B cell (primary cell): ENCODE data around the gene WASL. TPM values are rescaled to one million over a fixed set of nuclear protein-coding genes. Genes with fewer than 3 reads are reported as not detected.

ENCODE experiments used
- ATAC-seq: fragments of 200-7000 bp; cut with Tn5 transposase; one replicate; pipeline ENCODE4 v1.10.0; 2021; ENCODE audit warnings: low read depth, mild to moderate bottlenecking, moderate number of reproducible peaks, moderate library complexity
- CTCF ChIA-PET: fragments of 350-600 bp; sonication (Branson Sonifier 250); formaldehyde crosslinking; loops from one replicate; lab custom pipeline; 2021; ENCODE audit warnings: antibody characterized with exemption, inconsistent platforms; lab: Charles Lee
- POLR2A ChIA-PET: fragments of 350-600 bp; sonication (Branson Sonifier 250); formaldehyde crosslinking; loops from one replicate; lab custom pipeline; 2021; ENCODE audit warnings: antibody characterized with exemption; lab: Charles Lee
- DNase-seq: peaks from one replicate; pipeline ENCODE4 v3.0.0; 2013
- H2AFZ ChIP-seq: 2 replicates; pipeline ENCODE4 v1.6.1; 2012; ENCODE audit warnings: mild to moderate bottlenecking, low read depth, low read length; ENCODE audit not compliant: insufficient read depth, poor library complexity, severe bottlenecking
- H3K27ac ChIP-seq, 2 donors: 1 replicate in 1 of 2; 2 replicates in 1 of 2; pipeline ENCODE4 v1.5.1; 2012 to 2013; ENCODE audit warnings: low read length in 2 of 2, mild to moderate bottlenecking in 2 of 2, moderate library complexity in 1 of 2
- H3K27me3 ChIP-seq, 4 experiments: fragments of 200-600 bp in 1 of 4; sonication (generic) in 1 of 4; replicated peaks in 1 of 4; 1 replicate in 2 of 4; 2 replicates in 2 of 4; pipeline versions ENCODE4 v1.6.1 to v1.7.0; 2013 to 2016; ENCODE audit warnings: low read length in 3 of 4, mild to moderate bottlenecking in 2 of 4, mixed read lengths in 1 of 4, moderate library complexity in 1 of 4; ENCODE audit not compliant: insufficient read depth in 4 of 4, control insufficient read depth in 3 of 4; ENCODE audit errors: control extremely low read depth in 1 of 4
- H3K36me3 ChIP-seq, 2 experiments: replicated peaks in 1 of 2; 1 replicate in 1 of 2; 2 replicates in 1 of 2; pipeline versions ENCODE4 v1.6.1 to v1.7.1; 2013; ENCODE audit warnings: low read length in 1 of 2; ENCODE audit not compliant: insufficient read depth in 2 of 2, control insufficient read depth in 1 of 2; ENCODE audit errors: control extremely low read depth in 1 of 2, extremely low read depth in 1 of 2
- H3K4me1 ChIP-seq, 2 donors: fragments of 200-600 bp in 1 of 2; sonication (generic) in 1 of 2; 1 replicate in 1 of 2; 2 replicates in 1 of 2; pipeline versions ENCODE4 v1.5.1 to v1.6.1; 2013 to 2017; ENCODE audit warnings: low read length in 2 of 2; ENCODE audit not compliant: control insufficient read depth in 2 of 2, insufficient read depth in 2 of 2
- H3K4me2 ChIP-seq: replicated peaks from 2 replicates; pipeline ENCODE3; 2012; ENCODE audit warnings: mild to moderate bottlenecking, low read depth, low read length; ENCODE audit not compliant: poor library complexity, severe bottlenecking
- H3K4me3 ChIP-seq, 5 experiments: fragments of 200-600 bp in 1 of 5; sonication (generic) in 1 of 5; 1 replicate in 3 of 5; 2 replicates in 2 of 5; pipeline versions ENCODE4 v1.5.1 to v1.7.0; 2011 to 2016; ENCODE audit warnings: low read length in 4 of 5, mild to moderate bottlenecking in 4 of 5, low read depth in 2 of 5, control low read depth in 1 of 5, moderate library complexity in 1 of 5; ENCODE audit not compliant: insufficient read depth in 1 of 5; ENCODE audit errors: control extremely low read depth in 1 of 5, extremely low read depth in 1 of 5
- H3K79me2 ChIP-seq: fragments of 200-600 bp; sonication (generic); one replicate; pipeline ENCODE4 v1.6.0; 2016; ENCODE audit warnings: low read length; ENCODE audit not compliant: control insufficient read depth, insufficient read depth
- H3K9ac ChIP-seq: fragments of 200-600 bp; sonication (generic); 2 replicates; pipeline ENCODE4 v1.6.1; 2017; ENCODE audit warnings: mild to moderate bottlenecking, low read length, moderate library complexity
- H3K9me3 ChIP-seq, 3 donors: one replicate each; pipeline versions ENCODE4 v1.6.1 to v1.7.1; 2013; ENCODE audit warnings: low read length in 2 of 3; ENCODE audit not compliant: control insufficient read depth in 2 of 3, insufficient read depth in 1 of 3; ENCODE audit errors: control extremely low read depth in 1 of 3
- H4K20me1 ChIP-seq: 2 replicates; pipeline ENCODE4 v1.6.0; 2012; ENCODE audit warnings: mild to moderate bottlenecking, low read length; ENCODE audit not compliant: insufficient read depth, control insufficient read depth, poor library complexity, severe bottlenecking
- H3K27ac Mint-ChIP-seq: one replicate; pipeline ENCODE4 v1.8.0; 2021; ENCODE audit warnings: mixed read lengths
- H3K27me3 Mint-ChIP-seq: one replicate; pipeline ENCODE4 v1.8.0; 2021; ENCODE audit warnings: mixed read lengths
- H3K4me1 Mint-ChIP-seq: one replicate; pipeline ENCODE4 v1.8.0; 2021; ENCODE audit warnings: mixed read lengths
- H3K4me3 Mint-ChIP-seq: one replicate; pipeline ENCODE4 v1.8.0; 2021; ENCODE audit warnings: mixed read lengths
- H3K9me3 Mint-ChIP-seq: one replicate; pipeline ENCODE4 v1.8.0; 2022; ENCODE audit warnings: mixed read lengths; ENCODE audit not compliant: insufficient read depth
- CTCF ChIP-seq: fragments of 200-600 bp; IDR thresholded peaks from one replicate; pipeline ENCODE4 v1.8.0; 2022; ENCODE audit warnings: antibody characterized with exemption, mild to moderate bottlenecking
- EZH2 ChIP-seq: IDR thresholded peaks from 2 replicates; pipeline ENCODE4 v1.6.1; 2012; ENCODE audit warnings: borderline replicate concordance, low read depth, mild to moderate bottlenecking, moderate library complexity, low read length; ENCODE audit not compliant: insufficient read depth, poor library complexity, severe bottlenecking
- WGBS: methylation state at CpG from one replicate; pipeline ENCODE4 v1.1.5; 2013; ENCODE audit warnings: missing lambda C conversion rate; ENCODE audit not compliant: insufficient coverage; 5-methylcytosine and 5-hydroxymethylcytosine counted together
- intact Hi-C: fragments of 100-400 bp; cut with micrococcal nuclease; formaldehyde crosslinking; loops from one replicate; pipeline ENCODE4 v1.10.0; 2022
- polyA plus RNA-seq: library from polyadenylated mRNA; depleted of rRNA; stranded (reverse); fragments of >200 nt; gene quantifications from 2 replicates; pipeline ENCODE4 v1.2.3, GENCODE V29; 2012
- total RNA-seq, 2 donors: library from RNA; stranded (reverse); fragments of 120-200 nt in 1 of 2; gene quantifications; 1 replicate in 1 of 2; 2 replicates in 1 of 2; pipeline versions ENCODE4 v1.2.3 to v1.2.4, GENCODE V29; 2013 to 2022

Gene WASL
- total and polyA plus RNA-seq, 2 donors (not counting 1 experiment from before 2014, with no cell fraction given): 1.8 to 10.4 TPM

GRCh38 chr7:123662755-123663154 lies 86.0 kb downstream of the WASL start:
- Mint-ChIP-seq H3K9me3 (no peaks in the 10 kb centered on the region), H3K27me3 (peaks cover 38% of the 10 kb centered on the region), H3K4me3 (no peak overlapping the region), H3K27ac (no peak overlapping the region), H3K4me1 (no peaks in the 10 kb centered on the region)
- Histone ChIP-seq H3K4me3 (no peak overlapping the region), H3K4me1 (no peaks in the 10 kb centered on the region), H2AFZ (no peak overlapping the region), H4K20me1 (no peaks in the 10 kb centered on the region), H3K9ac (no peak overlapping the region), H3K36me3 (no peaks in the 10 kb centered on the region), H3K4me2 (no peak overlapping the region), H3K27ac (no peak overlapping the region), H3K9me3 (no peaks in the 10 kb centered on the region), H3K27me3 (peaks cover 0 to 4% (median 0%) of the 10 kb centered on the region in 4 experiments), H3K79me2 (no peaks in the 10 kb centered on the region)
- CTCF ChIA-PET: no interaction called here
- no CpG with 5 or more reads among the region's 3 CpGs for WGBS
- ATAC-seq (no peak), DNase-seq (no peak)
- TF ChIP-seq EZH2: no peak
- TF ChIP-seq CTCF: no peak
- POLR2A ChIA-PET: no interaction called here
- intact Hi-C loops: no loop called here

- peaks cover 0 to 4% (median 0%) of the 10 kb centered on the region in 4 experiments for H3K27me3 ChIP-seq
- no peak overlapping the region for H3K4me3 ChIP-seq
- CTCF ChIA-PET: no interaction called here
- H3K4me1 ChIP-seq: no peaks in the 10 kb centered on the region
- ATAC-seq (no peak), DNase-seq (no peak)
- no peak overlapping the region for H3K27ac ChIP-seq
- no peak overlapping the region for H2AFZ ChIP-seq
- Mint-ChIP-seq H3K27ac (no peak overlapping the region), H3K4me1 (no peaks in the 10 kb centered on the region), H3K9me3 (no peaks in the 10 kb centered on the region), H3K27me3 (peaks cover 38% of the 10 kb centered on the region), H3K4me3 (no peak overlapping the region)
- no peak overlapping the region for H3K4me2 ChIP-seq
- intact Hi-C loops: no loop called here
- H4K20me1 ChIP-seq: no peaks in the 10 kb centered on the region
- H3K9me3 ChIP-seq: no peaks in the 10 kb centered on the region
- POLR2A ChIA-PET: no interaction called here
- no peaks in the 10 kb centered on the region for H3K36me3 ChIP-seq
- TF ChIP-seq CTCF (no peak), EZH2 (no peak)
- no peaks in the 10 kb centered on the region for H3K79me2 ChIP-seq
- H3K9ac ChIP-seq: no peak overlapping the region
- 92% methylated on average over 15 of the region's 15 CpGs for WGBS
Measured at GRCh38 chr7:123662293-123662692, 86.5 kb downstream of the WASL start.
